AG09309 (cell line): ENCODE data around the gene MIS18A.
"Not testable (repeated sequence)": the region's sequence is repeated elsewhere in the genome, so short reads cannot be mapped to it uniquely, and the experiment has no call there.

ENCODE experiments used
- DNase-seq: peaks from one replicate; pipeline ENCODE4 v3.0.0-alpha.2; 2010; ENCODE audit warnings: low read depth
- H3K4me3 ChIP-seq: 2 replicates; pipeline ENCODE4 v1.5.1; 2011; ENCODE audit warnings: mild to moderate bottlenecking, low read depth, low read length, moderate library complexity; ENCODE audit not compliant: control insufficient read depth
- CTCF ChIP-seq: IDR thresholded peaks from 2 replicates; pipeline ENCODE4 v1.5.1; 2011; ENCODE audit warnings: mild to moderate bottlenecking, low read depth, low read length, inconsistent platforms; ENCODE audit not compliant: insufficient read depth, control insufficient read depth; ENCODE audit errors: missing control alignments

Gene MIS18A

GRCh38 chr21:32282992-32283391 lies 4.1 kb upstream of the MIS18A start:
- TF ChIP-seq CTCF = no peak
- H3K4me3 ChIP-seq = no peak overlapping the region
- no peak for DNase-seq

- no peak overlapping the region for H3K4me3 ChIP-seq
- no peak for DNase-seq
- TF ChIP-seq CTCF = no peak
Measured at GRCh38 chr21:32281531-32281930, 2.7 kb upstream of the MIS18A start.

GRCh38 chr21:32279377-32279680 lies 480 bp upstream of the MIS18A start:
- peak overlapping the region; percentile 91 for H3K4me3 ChIP-seq
- DNase-seq = no peak
- TF ChIP-seq CTCF = no peak

GRCh38 chr21:32278103-32278502 lies 746 bp downstream of the MIS18A start:
- DNase-seq = no peak
- TF ChIP-seq CTCF = no peak
- H3K4me3 ChIP-seq = peak overlapping the region; percentile 91

- no peak for TF ChIP-seq CTCF
- H3K4me3 ChIP-seq = no peak overlapping the region
- no peak for DNase-seq
Measured at GRCh38 chr21:32276671-32277070, 2.2 kb downstream of the MIS18A start.

- no peak for DNase-seq
- no peak overlapping the region for H3K4me3 ChIP-seq
- no peak for TF ChIP-seq CTCF
Measured at GRCh38 chr21:32270748-32271147, 8.1 kb downstream of the MIS18A start.

- not testable (repeated sequence) for H3K4me3 ChIP-seq, DNase-seq
Measured at GRCh38 chr21:32265321-32265720, 13.5 kb downstream of the MIS18A start.
